Right hindlimb (tissue), 1 donor: ENCODE results near the gene PLPP3.

Experiments
- DNase-seq: peaks from one replicate; pipeline ENCODE4 v3.0.0-alpha.2; 2018

PLPP3 gene

GRCh38 chr1:56494306-56494705 lies 85.1 kb downstream of the PLPP3 start:
- no peak for DNase-seq

DNA sequence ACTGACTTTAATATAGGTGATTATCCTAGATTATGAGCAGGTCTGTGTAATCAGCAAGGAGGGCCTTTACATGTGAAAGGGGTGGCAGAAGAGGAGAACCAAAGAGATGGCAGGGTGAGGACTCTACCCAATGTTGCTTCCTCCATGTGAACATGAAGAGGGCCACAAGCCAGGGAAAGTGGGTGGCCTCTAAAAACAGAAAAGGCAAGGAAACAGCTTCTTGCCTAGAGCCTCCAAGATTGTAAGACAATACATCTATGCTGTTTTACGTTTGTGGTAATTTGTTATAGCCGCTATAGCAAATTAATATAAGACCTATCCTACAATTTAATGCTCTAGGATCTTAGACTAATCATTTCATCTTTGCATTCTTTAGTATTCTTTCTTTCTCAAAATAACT lies 85.5 kb downstream of the PLPP3 start:
- no peak for DNase-seq

DNA sequence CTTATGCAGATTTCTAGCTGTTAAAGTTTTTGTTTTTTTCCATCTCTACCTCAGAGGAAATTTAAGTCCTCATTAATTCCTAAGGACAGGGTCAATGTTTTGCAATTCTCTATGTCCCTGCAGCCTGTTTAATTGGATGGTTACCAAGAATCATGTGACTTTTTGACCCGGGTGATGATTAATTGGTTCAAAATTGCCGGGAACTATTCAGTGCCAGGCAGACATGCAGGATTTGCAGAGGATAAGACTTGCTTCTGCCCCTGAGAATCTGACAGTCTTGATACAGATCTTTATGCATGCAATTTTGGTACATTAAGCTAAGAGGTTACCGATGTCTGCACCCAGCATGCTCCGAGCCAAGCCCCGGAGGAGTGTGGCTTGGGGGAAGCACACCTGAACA lies 87.9 kb downstream of the PLPP3 start:
- DNase-seq = no peak

- DNase-seq = no peak
Observed at GRCh38 chr1:56490619-56491018, 88.7 kb downstream of the PLPP3 start.

GRCh38 chr1:56489695-56490094 lies 89.7 kb downstream of the PLPP3 start:
- DNase-seq = no peak

- DNase-seq = no peak
Observed at GRCh38 chr1:56484695-56485094, 94.7 kb downstream of the PLPP3 start.

GRCh38 chr1:56483104-56483503 lies 96.3 kb downstream of the PLPP3 start:
- DNase-seq = no peak

GRCh38 chr1:56482486-56482885 lies 96.9 kb downstream of the PLPP3 start:
- no peak for DNase-seq

GRCh38 chr1:56481140-56481694 lies 98.1 kb downstream of the PLPP3 start:
- no peak for DNase-seq

- DNase-seq = no peak
Observed at GRCh38 chr1:56478734-56479133, 100.6 kb downstream of the PLPP3 start.

- DNase-seq = peak; percentile 67
Observed at GRCh38 chr1:56477164-56478111, 101.9 kb downstream of the PLPP3 start.

GRCh38 chr1:56473582-56474270 lies 105.6 kb downstream of the PLPP3 start:
- no peak for DNase-seq

- DNase-seq = no peak
Observed at GRCh38 chr1:56472860-56473259, 106.5 kb downstream of the PLPP3 start.

DNA sequence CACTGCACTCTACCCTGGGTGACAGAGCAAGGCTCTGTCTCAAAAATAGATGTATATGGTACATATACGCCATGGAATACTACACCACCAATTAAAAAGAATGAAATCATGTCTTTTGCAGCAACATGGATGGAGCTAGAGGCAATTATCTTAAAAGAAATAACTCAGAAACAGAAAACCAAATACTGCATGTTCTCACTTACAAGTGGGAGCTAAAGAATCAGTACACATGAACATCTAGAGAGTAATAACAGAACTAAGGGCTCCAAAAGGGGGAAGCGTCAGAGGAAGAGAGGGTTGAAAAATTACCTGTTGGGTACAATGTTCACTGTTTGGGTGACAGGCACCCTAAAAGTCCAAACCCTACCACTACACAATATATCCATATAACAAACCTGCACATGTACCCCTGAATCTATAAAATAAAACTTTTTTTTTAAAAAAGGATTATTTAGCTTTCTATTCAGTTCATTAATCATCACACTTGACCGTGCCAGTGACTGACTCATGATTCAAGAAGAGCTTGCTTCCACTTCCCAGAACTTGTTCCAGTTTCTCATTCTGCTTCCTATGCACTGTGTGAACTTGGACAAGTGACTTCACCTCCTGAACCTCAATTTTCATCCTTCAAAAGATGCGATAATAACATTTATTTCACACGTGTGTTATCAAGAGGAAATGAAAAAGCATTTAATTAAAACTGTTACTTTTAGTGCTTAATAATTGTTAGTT lies 109.6 kb downstream of the PLPP3 start:
- DNase-seq = no peak

DNA sequence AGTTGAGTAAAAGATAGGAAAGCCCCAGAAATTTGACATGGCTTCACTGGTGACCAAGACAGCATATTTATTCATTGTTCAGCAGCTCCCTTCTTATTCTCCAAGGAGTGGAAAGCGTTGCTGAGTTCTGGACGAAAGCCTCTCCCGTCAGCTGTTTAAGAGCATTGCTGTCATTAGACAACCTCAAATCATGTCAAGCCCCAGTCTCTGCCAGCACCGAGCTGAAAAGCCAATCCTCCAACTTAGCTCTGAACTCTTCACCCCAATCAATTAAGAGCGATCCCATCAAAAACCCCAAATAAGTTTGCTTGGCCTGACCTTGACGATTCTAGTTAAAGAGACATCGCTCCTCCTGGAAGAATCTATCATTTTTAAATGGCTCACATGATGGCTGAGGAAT lies 110.8 kb downstream of the PLPP3 start:
- peak; percentile 49 for DNase-seq

GRCh38 chr1:56466538-56466937 lies 112.8 kb downstream of the PLPP3 start:
- DNase-seq = no peak

- DNase-seq = peak; percentile 41
Observed at GRCh38 chr1:56464294-56464693, 115.1 kb downstream of the PLPP3 start.

DNA sequence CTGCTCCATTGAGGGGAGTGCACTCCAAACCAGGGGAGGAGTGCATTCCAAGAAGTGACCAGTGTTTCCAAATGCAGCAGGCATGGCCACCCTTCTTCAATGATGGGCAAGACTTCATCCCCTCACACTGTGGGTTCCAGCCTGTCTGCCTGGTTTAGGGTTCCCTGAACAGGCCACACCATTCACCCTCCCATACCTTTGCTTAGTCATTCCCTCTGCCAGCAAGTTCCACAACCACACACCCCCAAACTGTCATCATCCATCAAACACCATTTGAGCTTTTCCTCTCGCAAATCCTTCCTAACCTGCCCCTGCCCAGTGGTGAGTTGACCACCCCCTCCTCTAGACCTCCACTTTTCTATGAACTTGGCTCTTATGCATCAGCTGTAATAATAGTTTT lies 116.0 kb downstream of the PLPP3 start:
- DNase-seq = no peak

DNA sequence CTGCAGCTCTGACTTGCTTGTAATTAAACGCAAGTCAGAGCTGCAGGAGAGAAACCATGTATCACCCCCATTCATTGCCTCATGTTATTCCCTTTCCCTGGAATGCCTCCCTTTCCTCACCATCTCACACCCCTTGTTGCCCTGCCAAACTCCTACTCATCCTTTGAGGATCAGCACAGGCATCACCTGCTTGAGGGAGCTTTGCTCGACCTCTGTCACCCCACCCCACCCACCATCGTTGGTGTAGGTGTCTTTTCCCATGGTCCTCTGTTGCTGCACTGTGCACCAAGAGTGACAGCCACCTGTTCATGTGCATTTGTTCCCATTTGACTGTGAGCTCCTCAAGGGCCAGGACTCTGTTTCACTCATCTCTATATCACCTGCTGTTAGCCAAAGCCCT lies 117.2 kb downstream of the PLPP3 start:
- DNase-seq = no peak

DNA sequence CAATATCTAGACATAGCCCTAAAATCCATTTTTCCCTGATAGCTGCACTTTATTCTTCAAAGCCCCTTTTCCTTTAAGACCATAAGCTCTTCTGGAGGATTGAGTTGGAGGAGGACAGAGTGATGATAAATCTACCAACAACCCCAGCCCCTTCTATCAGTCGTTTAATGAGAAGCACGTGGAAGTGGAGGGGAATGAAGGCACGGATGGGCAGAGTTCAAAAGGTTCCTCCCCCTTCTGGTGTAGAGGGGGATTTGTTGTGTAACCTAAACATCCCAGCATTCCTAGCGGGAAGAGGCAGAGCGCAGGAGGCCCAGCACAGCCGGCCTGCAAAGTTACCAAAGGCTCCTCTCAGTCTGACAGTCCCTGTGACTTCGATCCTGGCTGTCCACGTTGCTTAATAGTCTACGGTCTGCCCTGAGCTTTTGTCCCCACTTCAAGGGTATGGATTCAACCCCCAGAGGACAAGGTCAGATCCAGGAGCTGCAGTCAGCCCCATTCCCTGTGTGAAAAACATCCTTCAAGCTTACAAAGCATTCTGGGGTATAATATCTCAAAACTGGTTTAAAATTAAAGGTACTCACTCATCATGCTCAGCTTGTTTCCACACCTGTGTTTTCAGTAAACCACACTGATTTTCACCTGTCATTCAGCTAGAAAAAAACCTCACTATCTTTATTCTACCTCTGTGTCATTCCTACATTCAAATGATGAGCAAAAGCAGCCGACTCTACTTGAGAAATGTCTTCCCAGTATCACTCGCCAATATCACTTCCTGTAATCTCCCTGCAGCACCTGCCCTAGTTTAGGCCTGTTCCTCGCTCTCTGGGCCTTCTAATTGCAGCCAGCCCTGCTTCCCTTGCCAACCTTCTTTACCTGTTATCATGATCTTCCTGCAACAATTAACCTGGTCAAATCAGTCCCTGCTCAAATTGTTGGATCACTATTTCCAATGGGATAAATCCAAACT lies 117.9 kb downstream of the PLPP3 start:
- DNase-seq = no peak

- DNase-seq = no peak
Observed at GRCh38 chr1:56459260-56459659, 120.1 kb downstream of the PLPP3 start.
